ENCODE measurements around the gene MYB.

- TF ChIP-seq, protein P1, sequence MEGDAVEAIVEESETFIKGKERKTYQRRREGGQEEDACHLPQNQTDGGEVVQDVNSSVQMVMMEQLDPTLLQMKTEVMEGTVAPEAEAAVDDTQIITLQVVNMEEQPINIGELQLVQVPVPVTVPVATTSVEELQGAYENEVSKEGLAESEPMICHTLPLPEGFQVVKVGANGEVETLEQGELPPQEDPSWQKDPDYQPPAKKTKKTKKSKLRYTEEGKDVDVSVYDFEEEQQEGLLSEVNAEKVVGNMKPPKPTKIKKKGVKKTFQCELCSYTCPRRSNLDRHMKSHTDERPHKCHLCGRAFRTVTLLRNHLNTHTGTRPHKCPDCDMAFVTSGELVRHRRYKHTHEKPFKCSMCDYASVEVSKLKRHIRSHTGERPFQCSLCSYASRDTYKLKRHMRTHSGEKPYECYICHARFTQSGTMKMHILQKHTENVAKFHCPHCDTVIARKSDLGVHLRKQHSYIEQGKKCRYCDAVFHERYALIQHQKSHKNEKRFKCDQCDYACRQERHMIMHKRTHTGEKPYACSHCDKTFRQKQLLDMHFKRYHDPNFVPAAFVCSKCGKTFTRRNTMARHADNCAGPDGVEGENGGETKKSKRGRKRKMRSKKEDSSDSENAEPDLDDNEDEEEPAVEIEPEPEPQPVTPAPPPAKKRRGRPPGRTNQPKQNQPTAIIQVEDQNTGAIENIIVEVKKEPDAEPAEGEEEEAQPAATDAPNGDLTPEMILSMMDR (IDR thresholded peaks at IDR 0.05; ENCODE audit: poor library complexity): no peak
- no peak for TF ChIP-seq EZH2 (IDR thresholded peaks at IDR 0.05; ENCODE audit: borderline replicate concordance)
- no peak for TF ChIP-seq EZH2phosphoT487 (IDR thresholded peaks at IDR 0.05; ENCODE audit: low read depth, severe bottlenecking, unreplicated experiment)
These were observed 46.6 kb downstream of the MYB start for GRCh38 chr6:135227758-135228157.

All from hepatocyte (in vitro differentiated cells).